Stimulated activated CD4-positive, alpha-beta T cell treated with anti-CD3 and anti-CD28 coated beads, TNF-alpha, amount 100 ng/mL, for 48 hours (primary cell): ENCODE results near the gene RDM1.
"Not testable (repeated sequence)": the region's sequence is repeated elsewhere in the genome, so short reads cannot be mapped to it uniquely, and the experiment has no call there.

ENCODE experiments used
- DNase-seq, 3 donors: peaks; one replicate each; pipeline ENCODE4 v3.0.0-alpha.2; 2020; ENCODE audit warnings: low read depth in 3 of 3

The RDM1 gene

DNA sequence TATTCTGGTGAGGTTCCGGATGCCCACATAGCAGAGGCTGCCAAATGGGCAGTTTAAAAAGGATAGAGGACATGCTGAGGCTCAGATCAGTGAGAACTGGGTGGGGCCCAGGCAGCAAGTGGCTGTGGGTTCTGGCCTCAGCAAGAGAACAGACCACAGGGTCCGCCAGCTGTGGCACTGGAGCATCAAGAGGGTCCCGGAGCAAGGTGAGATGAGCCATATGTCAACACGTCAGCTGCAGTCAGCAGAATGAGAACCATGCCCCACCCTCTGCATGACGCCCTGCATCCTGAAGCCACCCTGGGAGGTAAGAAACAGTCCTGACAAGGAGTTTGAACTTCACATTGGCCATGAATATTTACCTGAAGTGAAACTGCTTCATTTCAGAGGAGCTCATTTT, 30.3 kb downstream of the RDM1 start:
- no peak for DNase-seq

DNA sequence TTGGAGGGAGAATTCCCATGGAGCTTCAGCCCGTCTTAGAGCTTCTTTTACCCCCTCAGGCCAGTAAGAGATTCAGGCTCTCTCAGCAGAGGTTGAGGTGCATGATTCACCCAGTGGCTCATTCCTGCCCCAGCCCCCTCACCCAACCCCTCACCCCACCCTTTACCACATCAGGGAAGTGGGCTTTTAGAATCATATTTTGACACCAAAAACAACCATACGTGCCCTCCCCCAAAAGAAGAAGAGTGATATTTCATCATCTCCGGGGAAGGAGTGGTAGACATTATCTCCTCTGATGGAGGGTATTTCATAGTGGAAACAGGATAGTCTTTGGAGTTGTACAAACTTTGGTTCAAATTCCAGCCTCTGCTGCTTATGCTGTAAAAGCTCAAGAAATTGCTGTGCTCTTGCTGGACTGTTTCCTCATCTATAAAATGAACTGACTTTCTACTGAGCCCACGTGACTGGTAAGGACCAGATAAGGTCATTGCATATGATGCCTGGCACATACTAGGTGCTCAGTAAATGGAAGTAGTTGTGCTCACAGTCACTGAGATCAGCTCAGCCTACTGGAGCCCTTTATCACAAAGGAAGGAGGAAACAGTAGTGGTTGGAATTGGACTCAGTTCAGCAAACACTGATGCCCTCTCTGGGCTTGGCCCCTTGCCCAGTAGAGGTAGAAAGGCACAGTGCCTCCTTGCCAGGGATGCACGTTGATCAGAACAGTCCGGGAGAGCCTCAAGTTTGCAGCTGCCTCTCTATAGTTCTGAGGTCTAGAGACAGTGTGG, 32.1 kb downstream of the RDM1 start:
- DNase-seq = peak in 1 of 3 donors; percentile 22

DNA sequence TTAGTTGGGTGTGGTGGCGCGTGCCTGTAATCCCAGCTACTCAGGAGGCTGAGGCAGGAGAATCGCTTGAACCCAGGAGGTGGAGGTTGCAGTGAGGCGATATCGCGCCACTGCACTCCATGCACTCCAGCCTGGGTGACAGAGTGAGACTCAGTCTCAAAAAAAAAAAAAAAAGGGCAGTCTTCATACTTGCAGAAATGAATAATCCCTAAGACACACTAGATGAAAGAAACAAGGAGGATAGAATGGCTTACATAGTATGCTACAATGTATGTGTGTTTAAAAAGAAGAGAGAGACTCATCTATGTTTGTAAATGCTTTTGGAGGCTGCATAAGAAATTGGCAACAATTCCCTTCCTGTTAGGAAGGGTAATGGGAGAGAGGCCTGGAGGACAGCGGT, 32.8 kb downstream of the RDM1 start:
- DNase-seq = not testable (repeated sequence)

DNA sequence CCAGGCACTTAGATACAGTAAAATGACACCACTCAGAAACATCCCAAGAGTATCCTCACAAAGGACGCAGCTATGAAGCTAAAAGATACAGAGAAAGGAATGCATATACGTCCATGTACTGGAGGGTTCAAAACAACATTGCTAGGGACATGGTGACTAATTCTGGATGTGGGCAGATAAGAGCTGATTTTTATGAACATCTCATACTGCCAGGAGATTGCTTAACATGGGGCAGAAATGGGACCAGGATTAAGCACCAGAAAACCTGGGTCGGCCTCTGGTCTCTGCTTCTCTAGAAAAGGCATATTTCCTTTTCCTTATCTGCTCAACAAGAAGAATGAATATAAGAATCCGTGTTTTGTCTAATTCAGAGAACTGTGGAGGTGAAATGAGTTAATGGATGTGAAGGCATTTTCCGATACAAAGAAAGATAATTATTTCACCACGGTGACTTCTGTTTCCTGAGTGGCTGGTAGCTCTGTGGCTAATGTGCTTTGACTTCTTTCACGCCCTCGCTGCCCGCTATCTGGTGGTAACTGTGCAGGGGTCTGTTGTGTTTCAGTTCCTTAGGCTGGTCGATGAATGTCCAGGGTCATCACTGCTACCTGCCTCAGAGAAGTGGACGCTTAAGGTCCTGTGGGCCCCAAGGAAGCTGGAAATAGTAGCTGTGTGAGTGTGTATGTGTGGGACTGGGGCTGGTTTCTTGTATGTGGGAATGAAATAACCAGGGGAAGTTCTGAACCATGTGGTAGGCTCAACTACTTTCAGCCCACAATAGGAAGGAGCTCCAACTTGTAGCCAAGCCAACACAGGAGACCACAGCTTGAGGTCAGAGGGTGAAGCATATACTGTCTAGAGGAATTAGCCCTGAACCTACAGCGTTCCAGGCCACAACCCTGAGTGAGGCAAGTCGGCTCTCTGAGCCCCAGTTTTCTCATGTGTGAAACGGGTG, 34.7 kb downstream of the RDM1 start:
- no peak for DNase-seq

DNA sequence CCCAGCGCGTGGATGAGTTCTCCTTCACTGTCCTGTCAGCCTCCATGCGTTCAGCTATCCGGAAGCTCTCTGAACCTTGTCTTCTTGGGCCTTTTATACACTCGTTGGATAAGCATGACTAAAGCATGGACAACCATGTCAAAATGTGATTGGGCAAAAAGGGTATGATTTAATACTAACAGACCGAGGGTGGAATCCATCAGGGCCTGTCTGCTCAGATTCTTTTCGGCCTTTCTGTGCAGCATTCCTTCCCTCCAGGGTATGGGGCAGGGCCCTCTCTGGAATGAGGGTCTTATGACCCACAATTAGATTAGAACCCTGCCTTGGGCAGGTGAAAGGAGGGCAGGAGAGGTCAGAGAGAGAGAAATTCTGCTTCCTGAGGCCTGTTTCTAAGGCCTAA, 36.4 kb downstream of the RDM1 start:
- DNase-seq = no peak

DNA sequence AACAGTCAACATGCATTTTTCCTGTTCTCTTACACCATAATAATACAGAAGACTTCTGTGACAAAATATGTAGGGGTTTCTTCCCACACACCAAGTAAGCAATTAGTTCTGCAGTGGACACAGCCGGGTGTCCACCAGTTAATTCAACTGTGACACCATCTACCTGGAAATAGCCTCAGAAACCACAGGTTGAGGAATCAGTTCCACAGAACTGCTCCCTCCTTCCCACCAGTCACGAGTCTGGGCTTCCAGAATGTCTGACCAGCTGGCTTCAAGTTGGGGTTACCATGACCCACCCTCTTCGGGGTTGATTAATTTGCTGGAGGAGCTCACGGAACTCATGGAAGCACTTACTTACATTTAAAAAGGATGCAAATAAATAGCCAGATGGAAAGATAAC, 36.8 kb downstream of the RDM1 start:
- DNase-seq = no peak

DNA sequence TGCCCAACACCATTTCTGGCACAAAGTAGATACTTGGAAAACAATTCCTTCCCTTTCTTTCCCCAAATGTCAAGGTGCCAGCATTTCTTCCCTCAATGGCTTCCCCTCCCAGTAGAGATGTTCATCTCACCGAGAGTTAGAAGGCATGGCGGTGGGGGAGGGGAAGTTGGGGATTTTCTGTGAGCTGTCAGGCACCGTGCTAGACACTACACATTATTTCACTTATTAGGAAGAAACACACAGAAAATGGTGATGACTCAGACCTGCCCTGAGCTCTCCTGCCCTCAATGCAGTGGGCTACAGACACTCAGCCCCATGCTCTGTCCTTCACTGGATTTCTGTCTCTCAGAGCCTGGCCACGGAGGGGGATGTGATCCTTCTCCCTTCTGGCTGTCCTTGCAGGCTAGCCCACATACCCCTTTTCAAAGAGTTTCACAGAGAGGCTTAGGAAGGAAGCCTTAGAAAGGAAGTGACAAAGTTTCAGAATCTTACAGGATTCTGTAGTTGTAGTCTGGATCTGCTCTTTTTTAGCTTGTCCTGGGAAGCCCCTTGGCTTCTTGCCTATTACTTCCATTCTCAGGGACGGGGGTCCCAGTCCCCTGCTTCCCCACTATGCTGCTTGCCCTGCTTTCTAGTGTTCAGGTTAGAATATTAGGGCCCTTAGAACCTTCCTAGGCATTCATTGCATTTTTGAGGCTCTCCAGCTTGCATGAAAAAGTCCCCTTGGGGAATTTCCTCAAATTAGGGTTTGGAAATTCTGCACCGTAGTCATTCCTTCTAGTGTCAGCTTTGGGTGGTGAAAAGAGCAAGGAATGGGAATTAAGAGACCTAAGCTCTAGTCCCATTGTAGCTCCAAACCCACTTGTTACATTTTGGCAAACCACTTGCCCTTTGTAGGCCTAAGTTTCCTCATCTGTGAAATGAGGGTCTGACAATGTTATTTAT, 38.2 kb downstream of the RDM1 start:
- DNase-seq = peak in 2 of 3 donors; percentile 26 to 60

DNA sequence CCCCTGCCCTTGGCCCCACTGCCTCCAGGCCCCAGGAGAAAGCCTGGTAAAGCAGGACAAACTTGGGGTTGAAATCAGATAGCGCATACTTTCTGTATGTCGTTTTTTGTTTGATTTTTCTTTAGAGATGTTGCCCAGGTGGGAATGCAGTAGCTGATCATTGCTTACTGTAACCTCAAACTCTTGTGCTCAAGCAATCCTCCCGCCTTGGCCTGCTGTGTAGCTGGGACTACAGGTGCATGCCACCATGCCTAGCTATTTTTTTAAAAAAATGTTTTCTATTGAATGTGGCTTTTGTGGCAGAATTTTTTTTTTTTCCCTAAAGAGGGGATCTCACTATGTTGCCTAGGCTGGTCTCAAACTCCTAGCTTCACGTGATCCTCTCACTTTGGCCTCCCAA, 39.3 kb downstream of the RDM1 start:
- no peak for DNase-seq

DNA sequence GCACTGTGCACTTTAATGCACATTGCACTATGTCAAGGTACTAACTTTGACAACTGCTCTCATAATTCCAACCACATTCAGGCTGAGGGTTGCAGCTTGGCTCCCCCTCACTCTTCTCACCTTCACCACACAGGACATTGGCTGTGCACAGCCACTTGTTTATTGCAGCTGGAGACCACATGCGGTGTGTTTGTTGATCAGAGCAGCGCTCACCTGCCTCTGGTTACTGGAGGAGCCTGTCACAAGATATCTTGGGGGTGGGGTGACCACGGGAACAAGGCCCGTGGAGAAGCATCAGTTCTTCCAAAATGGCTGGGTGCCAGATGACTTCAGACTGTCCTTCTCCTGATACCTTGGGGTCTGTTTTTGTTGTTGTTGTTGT, 39.8 kb downstream of the RDM1 start:
- no peak for DNase-seq

DNA sequence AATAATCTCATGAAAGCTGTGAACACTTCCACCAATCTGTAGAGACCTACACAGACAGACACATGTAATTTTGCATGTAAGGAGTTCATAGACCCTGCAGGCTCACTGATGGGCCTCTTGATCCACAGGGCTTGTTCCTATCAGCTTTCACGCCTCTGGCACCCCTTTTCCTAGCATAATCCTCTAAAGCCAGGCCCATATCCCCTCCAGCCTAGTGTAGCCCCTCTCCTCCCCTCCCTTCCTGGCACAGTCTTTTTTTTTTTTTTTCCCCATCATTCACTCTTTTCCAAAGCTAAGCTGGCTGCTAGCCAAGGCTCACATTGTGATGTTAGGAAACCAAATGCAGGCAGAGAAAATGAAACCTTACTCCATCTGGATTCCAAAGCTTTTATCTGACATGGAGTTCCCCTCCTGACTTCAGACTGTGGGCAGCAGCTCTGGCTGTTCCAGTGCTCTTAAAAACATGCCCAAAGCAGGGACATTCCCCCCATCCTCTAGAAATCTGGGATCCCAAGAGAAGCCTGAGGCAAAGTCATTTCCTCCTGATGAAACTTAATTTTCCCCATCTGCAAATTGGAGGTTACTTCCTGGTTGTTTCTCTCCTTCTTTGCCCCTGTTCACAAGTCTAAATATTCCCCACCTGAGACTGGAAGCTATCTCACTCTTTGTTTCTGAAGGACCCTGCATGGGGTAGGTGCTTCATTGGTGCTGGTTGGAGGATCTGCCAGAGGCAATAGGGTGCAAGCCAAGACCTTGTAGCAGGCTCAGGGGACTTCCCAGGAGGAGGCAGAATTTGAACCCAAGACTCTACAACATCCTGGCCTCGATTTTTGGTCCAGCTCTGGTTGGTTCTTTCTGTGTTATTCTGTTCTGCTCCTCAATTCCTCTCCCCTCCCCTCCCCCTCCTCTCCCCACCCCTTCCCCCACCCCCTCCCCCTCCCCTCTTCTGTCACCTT, 40.5 kb downstream of the RDM1 start:
- DNase-seq = no peak

DNA sequence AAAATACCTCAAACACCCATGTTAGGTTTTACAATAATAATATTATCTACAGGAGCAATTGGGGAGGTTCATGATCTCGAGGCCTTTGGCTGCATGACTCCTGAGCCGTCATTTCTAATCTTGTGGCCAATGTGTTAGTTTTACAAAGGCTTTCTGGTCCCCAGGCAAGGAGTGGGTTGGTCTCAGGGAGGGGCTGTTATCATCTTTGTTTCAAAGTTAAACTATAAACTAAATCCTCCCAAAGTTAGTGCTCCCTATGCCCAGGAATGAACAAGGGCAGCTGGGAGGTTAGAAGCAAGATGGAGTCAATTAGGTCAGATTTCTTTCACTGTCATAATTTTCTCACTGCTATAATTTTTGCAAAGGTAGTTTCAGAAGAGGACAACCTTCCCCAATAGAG, 41.3 kb downstream of the RDM1 start:
- DNase-seq = no peak

DNA sequence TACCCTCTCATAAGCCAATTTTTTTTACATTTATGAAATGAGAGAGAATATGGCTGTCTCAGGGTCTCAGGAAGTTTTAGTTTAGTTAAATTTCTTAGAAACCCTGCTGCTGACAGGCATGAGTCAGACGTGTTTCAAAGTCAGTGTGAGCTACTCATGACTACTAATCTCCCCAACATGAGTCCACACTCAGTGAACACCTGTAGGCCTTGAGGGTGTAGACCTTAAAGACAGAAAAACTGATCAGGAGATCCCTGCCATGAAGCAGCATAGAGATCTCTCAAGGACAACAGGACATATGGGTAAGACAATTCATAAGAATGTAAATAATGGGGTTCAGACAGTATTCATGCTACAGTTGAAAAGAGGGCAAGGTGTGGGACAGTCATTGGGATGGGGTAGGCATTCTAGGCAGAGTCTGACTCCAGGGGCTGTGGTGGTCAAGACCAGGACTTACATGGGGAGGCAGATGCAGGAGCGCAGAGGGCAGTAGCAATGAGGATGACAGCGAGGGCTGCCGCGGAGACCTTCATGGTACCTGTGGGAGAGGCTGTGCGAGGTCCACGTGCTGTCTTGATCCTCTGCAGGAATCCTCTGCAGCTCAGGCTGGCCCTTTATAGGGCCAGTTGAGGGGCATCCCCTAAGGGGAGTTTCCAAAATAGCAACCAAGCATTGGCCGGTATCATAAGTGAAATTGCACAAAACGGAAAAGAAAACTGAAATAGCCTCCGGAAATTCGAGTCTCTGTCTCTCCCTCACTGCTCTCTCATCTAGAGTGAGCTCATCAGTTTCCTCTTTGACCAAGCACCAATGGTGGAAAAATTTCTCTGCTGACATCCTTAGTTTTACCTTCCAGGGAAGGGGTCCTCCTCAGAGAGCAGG, 50.6 kb downstream of the RDM1 start, which contains the start of gene CCL5:
TSS of gene CCL5 (minus strand) at position 588 of the 882 bp plus-strand sequence.
- DNase-seq = no peak

DNA sequence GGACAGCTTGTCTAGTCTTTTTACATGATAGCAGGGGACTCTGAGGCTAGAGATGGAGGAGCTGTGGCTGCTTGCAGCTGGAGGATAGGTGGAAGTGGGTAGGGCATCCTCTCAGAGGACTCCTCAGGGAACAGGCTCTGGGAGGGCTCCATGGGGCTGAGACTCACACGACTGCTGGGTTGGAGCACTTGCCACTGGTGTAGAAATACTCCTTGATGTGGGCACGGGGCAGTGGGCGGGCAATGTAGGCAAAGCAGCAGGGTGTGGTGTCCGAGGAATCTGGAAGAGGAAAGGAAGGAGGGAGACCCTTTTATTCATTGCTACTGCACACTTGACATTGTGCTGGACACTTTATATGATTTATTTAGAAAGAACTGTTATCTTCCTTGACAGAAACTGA, 52.2 kb downstream of the RDM1 start:
- DNase-seq = no peak

DNA sequence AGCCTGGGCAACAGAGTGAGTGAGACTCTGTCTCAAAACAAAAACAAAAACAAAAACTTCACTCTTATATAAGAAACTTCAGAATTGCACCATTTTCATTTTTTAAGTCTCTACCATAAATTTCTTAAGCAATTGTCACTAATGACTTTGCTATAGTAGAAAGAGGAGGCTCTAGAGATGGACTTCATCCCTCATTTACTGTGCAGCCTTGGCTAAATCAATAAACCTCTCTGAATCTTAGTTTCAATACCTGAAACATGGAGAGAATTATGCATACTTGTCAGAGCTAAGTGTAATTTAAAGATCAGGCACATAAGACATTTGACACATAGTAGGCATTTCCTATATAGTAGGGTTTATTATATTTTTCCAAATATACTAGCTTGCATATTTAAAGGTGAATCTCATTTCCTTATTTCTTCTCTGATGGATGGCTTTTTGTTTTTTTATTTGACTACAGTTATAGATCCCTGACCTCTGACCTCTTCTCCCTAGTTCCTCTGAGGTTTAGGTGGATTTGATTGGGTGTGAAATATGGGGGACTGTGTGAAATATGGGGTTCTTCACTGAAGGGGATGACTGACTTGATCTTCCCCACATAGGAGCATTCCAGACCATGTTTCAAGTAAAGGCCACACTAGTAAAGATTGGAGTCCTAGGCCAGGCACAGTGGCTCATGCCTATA, 53.1 kb downstream of the RDM1 start:
- no peak for DNase-seq

DNA sequence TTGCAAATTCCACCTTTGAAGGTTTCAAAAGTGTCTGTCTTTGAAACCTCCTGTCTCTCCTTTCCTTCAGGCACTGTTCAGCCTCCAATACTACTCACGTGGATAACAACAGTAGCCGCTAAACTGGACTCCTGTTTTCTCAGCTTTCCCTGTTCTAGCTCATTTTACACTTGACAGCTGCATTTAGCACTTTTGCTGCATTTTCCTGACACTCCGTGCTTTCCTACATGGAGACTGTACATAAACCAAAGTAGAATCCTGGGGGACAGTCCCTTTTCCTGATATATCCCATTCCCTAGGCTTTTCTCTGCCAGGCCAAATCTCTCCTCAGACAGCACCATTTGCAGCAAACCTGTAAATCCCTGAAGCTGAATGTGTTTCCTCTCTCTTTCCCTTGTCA, 54.0 kb downstream of the RDM1 start:
- DNase-seq = no peak

DNA sequence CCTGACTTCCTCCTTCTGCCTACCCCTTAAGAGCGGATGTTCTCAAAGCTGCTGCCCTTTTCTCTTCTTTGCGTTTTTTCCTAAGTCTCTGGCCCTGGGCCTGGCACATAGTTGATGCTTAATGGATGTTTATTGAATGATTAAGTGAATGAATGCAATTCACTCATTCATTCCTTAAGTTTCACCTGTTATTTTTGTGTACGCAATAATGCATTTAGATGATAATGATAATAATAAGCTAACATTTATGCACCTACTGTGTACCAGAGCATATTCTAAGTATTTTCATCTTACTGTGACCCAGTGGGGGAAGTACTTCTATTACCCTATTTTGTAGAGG, 54.8 kb downstream of the RDM1 start:
- no peak for DNase-seq

DNA sequence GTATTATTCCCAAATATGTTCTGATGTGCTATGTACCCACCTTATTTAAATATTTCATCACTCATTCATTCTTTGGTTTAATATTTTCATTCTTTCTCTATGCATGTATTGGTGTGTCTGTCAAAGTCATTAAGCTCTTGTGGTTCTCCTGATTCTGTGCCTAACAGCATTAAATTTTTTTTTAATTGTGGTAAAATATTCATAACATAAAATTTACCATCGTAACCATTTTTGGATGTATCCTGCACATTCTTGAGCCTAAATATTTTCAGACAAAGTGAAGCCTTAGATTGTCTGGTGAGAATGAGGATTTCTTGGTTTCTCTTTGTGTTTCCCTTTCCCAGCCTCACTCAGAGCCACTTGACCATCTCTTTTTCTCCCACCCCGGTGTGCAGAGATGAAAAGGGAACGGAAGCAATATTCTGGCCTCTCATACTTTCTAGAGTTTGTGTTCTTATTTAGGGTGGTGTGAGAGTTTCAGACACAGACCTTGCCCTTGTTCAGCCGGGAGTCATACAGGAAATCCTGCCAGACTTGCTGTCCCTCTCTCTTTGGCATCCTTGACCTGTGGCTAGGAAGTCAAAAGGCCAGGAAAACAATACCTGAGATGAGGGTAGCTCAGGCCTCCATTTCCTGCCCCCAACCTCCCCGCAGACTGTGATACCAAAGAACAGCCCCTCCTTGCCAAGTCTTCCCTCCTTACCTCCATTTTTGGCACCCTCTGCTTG, 55.3 kb downstream of the RDM1 start:
- DNase-seq = no peak

DNA sequence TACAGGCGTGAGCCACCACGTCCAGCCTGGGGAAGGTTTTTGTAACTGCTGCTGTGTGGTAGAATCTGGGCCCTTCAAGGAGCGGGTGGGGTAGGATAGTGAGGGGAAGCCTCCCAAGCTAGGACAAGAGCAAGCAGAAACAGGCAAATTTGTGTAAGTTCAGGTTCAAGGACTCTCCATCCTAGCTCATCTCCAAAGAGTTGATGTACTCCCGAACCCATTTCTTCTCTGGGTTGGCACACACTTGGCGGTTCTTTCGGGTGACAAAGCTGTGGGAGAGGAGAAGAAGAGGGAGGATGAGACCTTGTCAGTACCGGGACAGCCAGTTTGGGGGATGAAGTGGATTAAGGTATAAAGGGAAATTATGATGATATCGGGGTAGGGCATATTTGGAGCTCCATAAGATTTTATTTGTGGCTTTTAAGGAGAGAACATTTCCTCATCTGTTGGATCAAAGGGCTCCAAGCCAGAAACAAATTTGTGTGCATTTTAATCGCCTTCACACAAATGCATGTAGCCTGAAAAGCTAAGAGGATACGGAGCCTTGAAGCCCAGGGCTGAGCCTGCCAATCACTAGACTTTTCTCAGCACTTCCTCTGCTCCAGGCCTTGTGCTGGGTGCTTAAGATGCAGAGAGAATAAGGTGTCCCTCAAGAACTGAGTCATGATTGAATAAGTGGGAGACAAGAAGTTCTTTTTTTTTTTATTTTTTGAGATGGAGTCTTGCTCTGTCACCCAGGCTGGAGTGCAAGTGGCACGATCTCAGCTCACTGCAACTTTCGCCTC, 58.2 kb downstream of the RDM1 start:
- DNase-seq = no peak
